ENCODE measurements around the gene GET3.
A peak's percentile ranks its signal among the peaks of the same experiment; 100 is the strongest.
"Not testable (repeated sequence)": the region's sequence is repeated elsewhere in the genome, so short reads cannot be mapped to it uniquely, and the experiment has no call there.

The GET3 gene

DNA sequence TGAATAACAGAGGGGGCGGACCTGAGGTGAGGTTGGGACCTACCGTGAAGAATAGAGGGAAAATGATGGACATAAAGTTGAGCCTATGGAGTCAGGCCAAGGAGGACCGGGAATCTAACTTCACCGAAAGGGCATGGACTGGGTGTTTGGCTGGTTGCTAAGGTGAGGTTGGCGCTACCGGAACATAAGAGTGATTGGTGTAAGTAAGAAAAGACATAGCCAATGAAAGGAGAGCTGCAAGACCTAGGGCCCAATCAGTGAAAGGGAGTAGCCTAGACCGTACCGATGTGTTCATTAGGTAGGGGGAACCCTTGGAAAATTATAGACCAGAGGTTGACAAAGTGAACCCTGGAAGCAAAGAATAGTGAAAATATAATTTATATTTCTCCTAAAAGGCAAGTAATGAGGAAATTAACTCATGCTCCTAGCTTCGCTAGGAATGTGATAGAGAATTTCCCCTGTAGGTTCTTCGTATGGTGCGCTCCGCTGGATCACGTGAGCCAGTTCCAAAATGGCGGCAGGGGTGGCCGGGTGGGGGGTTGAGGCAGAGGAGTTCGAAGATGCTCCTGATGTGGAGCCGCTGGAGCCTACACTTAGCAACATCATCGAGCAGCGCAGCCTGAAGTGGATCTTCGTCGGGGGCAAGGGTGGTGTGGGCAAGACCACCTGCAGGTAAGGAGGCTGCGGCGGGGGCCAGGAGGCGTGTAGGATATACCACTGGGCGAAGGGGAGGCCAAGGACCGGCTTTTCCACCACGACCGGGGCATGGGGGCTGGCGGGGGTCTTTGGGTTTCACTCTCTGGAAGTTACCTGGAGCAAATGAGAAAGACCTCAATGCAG is at the start of gene GET3:
Gene GET3, plus strand, starts transcription at position 503 of the 840 bp plus-strand sequence. Its CDS starts 9 bp downstream, at position 512.
- peak; percentile 100 for DNase-seq (ENCODE audit: low read depth)

DNA sequence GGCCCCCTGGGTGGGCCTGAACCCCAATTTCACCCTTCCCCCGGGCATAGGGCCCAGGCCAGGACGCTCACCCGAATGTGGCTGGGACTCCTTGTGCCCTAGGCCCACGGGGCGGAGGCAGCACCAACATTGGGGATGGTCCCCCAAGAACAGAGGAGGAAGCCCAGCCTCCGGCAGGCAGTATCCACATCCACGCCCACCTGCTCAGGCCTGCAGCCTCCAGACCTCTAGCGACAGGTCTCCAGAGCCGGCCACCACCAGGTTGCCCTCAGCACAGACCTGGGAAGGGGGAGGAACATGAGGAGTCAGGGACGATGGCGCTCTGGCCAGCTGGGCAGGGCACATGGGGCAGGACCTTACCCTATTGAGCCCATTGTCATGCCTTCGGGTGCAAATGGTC is 48.3 kb upstream of the GET3 start:
- DNase-seq (ENCODE audit: low read depth): no peak

DNA sequence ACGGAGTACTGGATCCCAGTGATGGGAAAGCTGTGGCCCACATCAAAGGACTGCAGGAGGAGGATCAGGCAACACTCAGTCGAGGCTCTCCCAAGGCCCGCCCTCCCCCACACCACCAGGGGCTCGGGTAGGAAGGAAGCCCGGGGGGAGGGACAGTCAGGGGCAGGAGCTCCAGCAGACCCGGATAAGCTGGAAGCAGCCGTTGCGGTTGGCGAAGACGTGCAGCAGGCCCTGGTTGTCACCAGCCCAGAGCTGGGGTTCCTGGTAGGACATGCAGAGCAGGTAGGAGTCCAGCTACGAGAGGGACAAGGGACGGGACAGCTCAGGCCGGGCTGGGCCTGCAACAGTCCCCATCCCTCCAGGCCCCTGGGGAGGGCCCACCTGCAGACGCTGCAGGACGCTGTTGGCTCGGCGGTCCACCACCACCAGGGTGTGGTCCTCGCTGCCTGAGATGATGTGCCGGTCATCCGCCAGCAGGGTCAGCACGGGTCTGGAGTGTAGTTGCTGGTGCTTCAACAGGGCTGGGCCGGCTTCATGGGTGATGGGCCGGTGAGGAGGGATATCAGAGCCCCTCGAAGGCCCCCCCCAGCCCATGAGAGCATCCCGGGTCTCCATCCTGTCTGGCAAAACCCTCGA is 47.6 kb upstream of the GET3 start:
- no peak for DNase-seq (ENCODE audit: low read depth)

DNA sequence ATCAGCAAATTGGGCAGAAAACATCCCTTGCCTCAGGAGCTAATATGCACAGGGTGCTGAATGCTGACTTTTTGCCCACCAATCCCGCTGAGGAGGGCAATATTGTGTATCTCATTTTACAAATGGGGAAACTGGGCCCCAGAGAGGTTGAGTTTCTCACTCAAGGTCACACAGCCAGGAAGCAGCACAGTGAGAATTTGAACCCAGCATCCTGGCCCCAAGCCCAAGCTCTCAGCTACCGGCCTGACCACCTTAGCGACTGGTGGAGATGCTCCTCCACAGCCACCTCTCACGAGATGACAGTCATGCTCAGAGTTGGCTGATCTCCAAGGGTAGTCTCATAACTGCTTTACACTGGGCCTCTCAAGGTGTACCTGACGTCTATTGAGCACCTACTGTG is 44.3 kb upstream of the GET3 start:
- no peak for DNase-seq (ENCODE audit: low read depth)

DNA sequence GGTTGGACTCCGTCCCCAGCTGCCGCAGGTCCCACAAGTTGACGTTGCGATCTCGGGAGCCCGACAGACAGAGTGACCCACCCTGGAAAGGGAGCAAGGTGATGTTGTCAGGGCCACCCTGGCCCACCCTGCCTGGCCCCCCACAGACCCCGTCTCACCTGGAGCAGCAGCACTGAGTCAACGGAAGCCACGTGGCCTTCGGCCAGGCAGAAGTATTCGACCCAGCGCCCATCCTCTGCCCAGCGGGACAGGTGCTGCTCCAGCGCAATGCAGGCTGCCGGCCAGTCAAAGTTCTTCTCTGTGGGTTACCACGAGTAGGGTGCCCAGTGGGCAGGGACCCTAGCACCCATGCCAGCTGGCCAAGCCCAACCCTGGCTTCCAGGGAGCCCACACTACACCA is 42.7 kb upstream of the GET3 start:
- no peak for DNase-seq (ENCODE audit: low read depth)

DNA sequence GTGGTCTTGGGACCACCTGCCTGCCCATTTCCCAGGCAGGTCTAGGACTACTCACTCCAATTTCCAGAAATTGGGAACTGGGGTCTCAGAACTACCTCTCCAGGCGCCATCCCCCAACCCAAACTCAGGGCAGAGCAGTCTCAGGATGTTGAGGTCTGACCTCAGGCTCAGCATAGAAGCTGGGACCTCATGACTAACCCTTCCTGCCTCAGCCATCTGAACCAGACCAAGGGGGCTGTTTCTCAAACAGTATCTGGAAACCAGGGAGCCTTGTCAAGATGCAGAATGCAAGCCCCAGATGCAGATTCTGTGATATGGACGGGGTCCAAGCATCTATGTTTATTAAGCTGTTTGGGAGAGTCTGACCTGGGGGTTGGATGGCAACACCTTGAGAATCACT is 42.2 kb upstream of the GET3 start:
- no peak for DNase-seq (ENCODE audit: low read depth)

DNA sequence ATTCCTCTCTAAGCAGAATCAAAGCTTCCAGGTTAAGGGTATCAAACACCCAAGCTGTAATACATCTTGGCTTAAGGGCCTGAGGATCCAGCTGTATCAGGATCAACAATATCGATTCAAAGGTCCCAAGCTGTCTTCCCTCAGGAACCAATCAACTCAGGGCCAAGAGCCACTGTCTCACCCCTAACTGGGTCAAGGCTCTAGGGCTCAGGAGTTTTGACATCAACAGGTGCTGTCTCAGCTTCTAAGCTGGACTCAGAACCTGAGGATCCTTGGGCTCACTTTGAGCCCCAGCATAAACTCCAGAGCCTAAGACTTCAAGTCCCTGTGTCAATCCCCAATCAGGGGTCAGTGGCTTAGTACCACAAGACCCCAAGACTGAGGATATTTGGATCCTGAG is 41.8 kb upstream of the GET3 start:
- no peak for DNase-seq (ENCODE audit: low read depth)

DNA sequence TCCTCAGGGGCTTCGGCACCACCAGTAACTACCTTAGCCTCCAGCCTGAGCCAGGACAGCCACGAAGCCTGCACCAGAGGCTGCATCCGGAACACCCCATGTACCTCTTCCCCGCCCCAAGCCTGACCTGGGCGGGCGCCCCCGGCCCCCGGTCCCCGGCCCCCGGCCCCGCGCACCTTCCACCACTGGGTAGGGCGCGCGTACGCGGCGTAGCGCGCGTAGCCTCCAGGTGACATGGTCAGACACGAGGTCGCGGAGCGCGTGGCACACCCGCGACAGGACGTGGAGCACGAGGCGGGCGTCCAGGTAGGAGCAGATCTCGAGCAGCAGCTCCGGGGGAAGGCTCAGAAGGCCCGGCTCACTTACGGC is 41.3 kb upstream of the GET3 start:
- DNase-seq (ENCODE audit: low read depth): no peak

DNA sequence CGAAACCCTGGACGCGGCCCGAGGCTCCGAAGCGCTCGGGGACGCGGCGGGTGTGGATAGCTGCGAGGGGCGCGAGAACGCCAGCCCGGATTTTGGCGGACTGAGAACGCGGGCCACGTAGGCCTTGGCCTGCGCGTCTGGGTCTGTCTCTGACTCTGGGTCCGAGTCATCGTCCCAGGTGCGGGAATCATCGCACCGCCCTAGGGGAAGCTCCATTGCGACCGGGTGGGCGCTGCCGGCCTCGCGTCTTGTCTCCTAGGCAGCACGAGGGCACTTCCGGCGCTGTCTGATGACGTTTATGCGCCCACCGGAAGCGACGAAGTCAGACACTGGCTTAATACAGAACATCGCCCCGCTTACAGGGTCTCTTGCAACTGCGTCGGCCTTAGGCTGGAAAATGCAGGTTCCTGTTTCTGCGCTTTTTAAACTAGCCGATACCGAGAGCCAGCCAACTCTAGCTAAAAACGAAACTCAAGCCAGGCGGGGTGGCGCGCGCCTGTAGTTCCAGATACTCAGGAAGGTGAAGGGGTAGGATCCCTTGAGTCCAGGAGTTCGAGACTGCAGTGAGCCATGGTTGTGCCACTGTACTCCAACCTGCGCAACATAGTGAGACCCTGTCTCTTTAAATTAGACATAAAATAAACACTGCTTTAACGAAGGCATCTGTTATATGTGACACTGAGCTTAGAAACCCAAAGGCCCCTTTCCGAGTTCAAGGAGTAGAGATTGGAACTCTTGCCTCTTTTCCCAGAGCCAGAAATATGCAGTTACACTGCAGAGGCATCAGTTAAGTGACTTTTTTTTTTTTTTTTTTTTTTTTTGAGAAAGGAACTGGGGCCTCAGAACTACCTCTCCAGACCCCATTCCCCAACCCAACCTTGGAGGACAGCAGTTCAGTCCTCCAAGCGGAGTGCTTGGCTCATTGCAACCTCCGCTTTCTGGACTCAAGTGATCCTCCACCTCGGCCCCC is 40.6 kb upstream of the GET3 start, which contains the start of gene FBXW9:
Gene FBXW9, minus strand, starts transcription at position 266 of the 970 bp plus-strand sequence. Its CDS starts 50 bp downstream, at position 216.
- peak; percentile 87 for DNase-seq (ENCODE audit: low read depth)

DNA sequence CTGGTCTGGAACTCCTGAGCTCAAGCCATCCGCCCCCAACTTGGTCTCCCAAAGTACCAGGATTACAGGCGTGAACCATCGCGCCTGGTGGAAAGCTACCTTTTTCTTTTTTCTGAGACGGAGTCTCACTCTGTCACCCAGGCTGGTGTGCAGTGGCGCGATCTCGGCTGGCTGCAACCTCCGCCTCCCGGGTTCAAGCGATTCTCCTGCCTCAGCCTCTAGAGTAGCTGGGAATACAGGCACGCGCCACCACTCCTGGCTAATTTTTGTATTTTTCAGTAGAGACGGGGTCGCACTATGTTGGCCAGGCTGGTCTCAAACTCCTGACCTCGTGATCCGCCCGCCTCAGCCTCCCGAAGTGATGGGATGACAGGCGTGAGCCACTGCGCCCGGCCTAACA is 39.9 kb upstream of the GET3 start:
- not testable (repeated sequence) for DNase-seq (ENCODE audit: low read depth)

DNA sequence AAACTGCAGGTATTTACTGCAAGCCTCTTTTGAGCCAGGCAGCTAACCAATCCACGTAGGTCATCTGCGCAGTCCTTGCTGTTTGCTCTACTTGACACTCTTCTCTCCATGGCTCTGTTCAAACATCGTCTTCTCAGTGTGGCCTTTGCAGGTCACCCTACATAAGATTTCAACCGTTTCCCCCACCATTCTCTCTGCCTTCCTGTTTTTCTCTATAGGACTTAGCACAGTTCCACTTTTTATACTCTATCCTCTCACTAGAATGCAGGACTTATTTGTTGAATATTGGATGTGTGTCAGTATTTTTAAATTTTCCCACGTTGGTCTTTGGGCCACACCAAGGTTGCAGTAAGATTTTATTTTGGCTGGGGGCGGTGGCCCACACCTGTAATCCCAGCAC is 39.2 kb upstream of the GET3 start:
- no peak for DNase-seq (ENCODE audit: low read depth)

DNA sequence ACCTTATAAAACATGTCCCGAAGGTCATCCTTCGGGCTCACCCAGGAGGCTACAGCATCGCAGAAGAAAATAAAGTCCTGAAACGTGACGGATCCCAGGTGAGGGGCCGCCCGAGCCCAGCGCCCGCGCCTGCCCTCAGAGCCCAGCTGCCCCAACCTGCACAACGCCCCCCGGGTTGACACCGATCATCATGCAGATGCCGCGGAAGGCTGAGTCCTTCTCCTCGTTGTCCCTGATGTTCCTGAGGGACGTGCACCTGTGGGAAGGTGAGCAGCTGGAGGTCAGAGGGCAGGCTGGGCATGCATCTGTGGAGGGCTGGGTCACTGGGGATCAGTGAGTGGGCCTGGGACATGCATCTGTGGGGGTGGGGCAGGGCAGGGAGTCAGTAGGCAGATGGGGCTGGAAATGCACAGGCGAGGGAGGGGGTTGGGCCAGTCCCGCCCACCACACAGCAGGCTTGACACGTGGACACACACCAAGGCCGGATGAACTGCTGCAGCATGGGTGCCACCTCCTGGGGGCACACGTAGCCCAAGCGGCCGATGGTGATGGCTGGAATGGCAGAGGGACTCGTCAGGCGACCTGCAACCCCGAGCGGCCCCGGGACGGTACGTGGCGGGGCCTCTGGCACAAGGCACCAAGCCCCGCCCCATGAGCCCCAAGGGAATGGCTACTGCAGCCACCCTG is 35.6 kb upstream of the GET3 start:
- DNase-seq (ENCODE audit: low read depth): no peak

DNA sequence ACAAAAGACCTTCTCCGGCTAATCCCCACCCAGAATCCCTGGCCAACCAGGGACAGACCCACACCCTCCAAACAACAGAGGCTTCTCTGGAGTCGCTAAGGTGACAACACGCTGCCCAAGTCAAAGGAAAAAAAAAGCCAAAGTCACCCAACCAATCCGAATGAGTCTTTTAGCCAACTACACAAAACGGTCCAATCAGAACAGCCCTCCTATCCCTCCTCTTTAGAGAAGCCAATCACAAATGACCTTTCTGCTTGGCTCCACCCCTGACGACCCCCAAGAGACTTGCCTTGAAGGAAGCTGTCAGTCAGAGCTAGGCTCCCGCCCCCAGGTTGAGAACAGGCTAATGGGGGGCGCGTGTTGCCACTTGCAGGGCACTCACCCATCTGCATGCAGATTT is 34.3 kb upstream of the GET3 start:
- no peak for DNase-seq (ENCODE audit: low read depth)

DNA sequence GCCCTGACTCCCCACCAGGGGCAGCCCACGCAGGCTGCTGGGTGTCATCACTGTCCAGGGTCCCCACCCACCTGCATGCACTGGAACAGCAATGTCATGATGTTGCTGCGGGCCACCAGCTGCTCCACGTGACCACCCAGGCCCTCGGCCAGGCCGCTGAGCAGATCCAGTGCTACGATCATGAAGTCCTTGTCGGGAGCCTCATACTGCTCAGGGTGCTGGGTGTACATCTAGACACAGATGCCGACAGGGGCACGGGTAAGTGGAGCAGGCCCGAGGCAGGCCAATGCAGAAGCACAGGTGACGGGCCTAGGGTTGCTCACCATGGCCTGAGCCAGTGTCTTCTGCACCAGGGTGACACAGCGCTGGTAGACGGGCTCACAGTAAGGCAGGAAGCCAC is 32.1 kb upstream of the GET3 start:
- DNase-seq (ENCODE audit: low read depth): no peak

DNA sequence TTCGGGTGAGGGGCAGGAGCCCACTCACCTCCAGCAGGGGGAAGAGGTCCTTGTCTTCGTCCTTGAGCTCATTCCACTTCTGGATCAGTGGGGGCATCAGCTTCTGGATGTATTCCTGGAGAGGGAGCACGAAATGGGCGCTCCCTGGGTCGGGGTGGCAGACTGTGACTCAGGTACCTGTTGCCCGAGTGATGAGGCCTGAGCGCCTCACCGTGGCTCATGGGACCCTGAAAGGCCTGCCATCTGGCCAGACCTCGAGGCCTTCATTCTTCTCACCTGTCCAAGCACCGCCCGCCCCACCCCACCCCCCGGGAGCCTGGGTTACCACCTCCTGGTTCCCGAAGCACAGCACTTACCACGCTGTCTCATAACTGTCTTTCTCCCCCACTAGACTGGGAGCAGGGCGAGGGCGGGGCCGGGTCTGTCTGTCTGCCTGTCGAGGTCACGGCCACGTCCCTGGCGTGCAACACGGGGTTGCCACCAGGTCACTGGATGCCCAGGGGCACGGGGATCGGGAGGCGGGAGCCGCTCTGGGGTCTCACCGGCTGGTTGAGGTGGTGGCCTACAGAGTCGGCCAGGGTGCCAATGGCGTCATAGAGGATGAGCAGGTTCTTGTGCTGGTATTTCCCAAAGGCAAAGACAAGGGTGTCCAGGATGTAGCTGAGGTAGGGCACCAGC is 31.5 kb upstream of the GET3 start:
- DNase-seq (ENCODE audit: low read depth): no peak

DNA sequence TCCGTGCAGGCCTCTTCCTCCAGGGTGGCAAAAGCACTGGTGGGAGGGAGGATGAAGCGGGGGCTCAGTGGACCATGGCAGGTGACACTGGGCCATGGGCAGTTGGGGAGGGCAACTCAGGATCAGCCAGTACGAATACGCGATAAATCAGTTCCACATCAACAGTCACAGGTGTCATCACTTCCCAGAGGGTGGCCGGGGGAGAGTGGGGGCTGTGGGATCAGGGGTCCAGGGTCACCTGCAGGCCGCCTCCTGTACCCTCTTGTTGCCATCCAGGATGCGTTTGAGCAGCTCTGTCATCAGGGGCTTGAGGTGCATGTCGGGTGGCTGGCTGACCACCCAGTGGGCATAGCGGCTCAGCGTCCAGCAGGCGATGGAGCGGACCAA is 31.0 kb upstream of the GET3 start:
- no peak for DNase-seq (ENCODE audit: low read depth)

DNA sequence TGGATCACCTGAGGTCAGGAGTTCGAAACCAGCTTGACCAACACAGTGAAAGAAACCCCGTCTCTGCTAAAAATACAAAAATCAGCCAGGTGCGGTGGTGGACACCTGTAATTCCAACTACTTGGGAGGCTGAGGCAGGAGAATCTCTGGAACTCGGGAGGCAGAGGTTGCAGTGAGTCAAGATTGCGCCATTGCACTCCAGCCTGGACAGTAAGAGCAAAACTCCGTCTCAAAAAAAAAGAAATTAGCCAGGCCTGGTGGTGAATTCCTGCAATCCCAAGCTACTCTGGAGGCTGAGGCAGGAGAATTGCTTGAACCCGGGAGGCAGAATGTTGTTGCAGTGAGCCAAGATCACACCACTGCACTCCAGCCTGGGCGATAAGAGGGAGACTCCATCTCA is 28.7 kb upstream of the GET3 start:
- no peak for DNase-seq (ENCODE audit: low read depth)

DNA sequence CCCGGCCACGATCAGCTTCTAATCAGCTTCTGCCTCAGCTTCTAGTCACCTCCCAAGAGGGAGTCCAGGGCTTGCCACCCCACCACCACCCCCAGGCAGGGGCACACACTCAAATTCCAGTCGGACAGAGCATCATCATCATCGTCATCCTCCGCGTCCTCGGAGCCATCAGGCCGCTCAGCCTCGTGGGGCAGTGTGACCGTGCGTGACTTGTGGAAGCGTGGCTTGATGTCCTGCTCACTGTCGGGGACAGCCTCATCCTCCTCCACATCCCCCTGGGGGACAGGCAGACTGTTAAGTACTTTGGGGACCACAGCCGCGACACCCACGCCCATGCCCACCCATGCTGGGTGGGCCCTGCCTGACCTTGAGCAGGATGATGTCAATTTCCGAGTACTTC is 26.1 kb upstream of the GET3 start:
- no peak for DNase-seq (ENCODE audit: low read depth)

DNA sequence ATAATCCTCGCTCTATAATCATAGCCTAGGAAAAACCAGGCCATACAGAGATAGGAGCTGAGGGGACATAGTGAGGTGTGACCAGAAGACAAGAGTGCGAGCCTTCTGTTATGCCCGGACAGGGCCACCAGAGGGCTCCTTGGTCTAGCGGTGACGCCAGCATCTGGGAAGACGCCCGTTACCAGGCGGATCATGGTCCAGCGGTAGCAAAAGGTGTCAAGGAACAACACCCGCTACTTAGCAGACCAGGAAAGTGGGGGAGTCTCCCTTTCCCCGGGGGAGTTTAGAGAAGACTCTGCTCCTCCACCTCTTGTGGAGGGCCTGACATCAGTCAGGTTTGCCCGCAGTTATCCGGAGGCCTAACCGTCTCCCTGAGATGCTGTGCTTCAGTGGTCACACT is 25.2 kb upstream of the GET3 start:
- DNase-seq (ENCODE audit: low read depth): not testable (repeated sequence)

DNA sequence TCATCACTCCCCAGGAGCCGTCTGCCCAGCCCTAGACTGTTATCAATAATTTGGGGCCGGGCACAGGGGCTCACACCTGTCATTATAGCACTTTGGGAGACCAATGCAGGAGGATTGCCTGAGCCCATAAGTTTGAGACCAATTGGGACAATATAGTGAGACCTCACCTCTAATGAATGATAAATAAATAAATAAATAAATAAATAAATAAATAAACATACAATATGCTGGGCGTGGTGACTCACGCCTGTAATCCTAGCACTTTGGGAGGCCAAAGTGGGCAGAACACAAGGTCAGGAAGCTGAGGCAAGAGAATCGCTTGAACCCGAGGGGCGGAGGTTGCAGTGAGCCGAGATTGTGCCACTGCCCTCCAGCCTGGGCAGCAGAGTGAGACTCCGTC is 24.0 kb upstream of the GET3 start:
- not testable (repeated sequence) for DNase-seq (ENCODE audit: low read depth)

DNA sequence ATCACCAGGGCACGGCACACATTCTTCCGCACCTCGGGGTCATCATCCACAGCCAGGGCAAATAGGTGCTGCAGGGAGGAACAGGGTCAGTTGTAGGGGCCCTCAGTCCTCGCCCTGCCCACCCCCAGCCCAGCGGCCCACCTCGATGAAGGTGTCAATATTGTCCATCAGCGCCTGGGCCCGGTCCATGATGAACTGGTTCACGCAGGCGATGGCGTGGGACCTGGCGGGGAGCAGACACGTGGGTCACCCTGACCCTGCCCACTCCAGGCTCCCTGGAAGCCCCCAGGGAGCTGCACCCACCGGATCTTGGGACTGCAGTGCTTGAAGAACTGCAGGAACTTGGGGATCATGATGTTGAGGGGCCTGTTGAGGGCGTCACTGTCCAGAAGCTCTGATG is 22.2 kb upstream of the GET3 start:
- no peak for DNase-seq (ENCODE audit: low read depth)

All from GM04504 (cell line).